Glomerular visceral epithelial cell (primary cell): ENCODE measurements around the gene KYAT1.

Experiments
- DNase-seq: peaks from one replicate; pipeline ENCODE4 v3.0.0-alpha.2; 2016; ENCODE audit errors: extremely low spot score

Gene KYAT1

DNA sequence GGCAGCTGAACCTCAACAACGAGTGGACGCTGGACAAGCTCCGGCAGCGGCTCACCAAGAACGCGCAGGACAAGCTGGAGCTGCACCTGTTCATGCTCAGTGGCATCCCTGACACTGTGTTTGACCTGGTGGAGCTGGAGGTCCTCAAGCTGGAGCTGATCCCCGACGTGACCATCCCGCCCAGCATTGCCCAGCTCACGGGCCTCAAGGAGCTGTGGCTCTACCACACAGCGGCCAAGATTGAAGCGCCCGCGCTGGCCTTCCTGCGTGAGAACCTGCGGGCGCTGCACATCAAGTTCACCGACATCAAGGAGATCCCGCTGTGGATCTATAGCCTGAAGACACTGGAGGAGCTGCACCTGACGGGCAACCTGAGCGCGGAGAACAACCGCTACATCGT lies 26.6 kb upstream of the KYAT1 start:
- DNase-seq = no peak

DNA sequence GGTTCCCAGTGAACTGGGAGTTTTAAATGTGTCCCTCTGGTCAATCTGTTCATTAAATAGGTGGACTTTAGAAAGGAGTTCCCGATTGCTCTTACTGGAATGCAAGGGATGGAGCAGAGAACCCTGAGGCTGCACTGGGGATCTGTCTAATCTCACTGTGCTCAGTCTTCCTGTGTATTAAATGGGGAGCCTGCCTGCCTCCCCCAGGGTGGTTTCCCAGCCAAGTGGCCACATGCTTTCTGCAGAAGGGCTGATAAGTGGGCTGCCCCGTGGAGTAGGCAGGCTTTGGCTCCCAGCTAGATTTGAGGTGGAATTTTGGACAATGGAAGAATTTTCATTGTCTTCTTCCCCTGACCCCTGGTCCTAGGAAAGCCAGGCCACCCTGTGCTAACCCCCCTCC lies 25.0 kb upstream of the KYAT1 start:
- DNase-seq = no peak

DNA sequence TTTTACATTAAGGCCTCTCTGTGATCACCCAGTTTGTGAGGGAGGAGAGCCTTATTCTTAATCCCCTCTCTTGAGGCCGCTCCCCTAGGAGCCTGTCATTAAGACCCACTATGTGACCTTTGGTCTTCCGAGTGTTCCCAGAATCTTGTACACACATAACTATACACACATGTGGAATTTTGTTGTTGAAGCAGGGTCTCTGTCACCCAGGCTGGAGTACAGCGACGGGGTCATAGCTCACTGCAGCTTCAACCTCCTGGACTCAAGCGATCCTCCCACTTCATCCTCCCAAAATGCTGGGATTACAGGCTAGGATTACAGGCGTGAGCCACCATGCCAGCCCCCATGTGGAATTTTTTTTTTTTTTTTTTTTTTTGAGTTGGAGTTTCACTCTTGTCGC lies 24.2 kb upstream of the KYAT1 start:
- no peak for DNase-seq

- DNase-seq = peak; percentile 28
These were observed 22.3 kb upstream of the KYAT1 start for GRCh38 chr9:128903871-128904620.

- no peak for DNase-seq
These were observed 21.3 kb upstream of the KYAT1 start for GRCh38 chr9:128903079-128903461.

- peak; percentile 47 for DNase-seq
These were observed 20.8 kb upstream of the KYAT1 start for GRCh38 chr9:128902351-128903078.

DNA sequence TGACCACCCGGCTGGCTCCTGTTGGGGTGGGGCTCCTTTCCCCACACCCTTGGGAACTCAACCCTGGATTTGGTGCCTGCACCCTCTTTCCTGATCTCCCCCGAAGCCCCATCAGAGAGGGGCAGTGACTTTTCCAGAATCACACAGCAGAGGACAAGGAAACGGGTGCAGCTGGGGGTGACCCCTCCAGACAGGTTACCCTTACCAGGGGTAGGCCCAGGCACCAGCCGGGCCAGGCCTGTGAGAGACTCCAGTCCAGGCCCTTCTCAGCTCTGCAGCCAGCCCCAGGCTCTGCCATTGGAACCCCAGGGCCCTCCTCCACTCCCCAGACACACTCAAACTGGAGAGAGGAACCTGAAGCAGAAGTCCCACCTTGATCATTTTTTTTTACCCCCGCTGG lies 20.1 kb upstream of the KYAT1 start:
- no peak for DNase-seq

GRCh38 chr9:128901379-128901778 lies 19.6 kb upstream of the KYAT1 start:
- DNase-seq = no peak

DNA sequence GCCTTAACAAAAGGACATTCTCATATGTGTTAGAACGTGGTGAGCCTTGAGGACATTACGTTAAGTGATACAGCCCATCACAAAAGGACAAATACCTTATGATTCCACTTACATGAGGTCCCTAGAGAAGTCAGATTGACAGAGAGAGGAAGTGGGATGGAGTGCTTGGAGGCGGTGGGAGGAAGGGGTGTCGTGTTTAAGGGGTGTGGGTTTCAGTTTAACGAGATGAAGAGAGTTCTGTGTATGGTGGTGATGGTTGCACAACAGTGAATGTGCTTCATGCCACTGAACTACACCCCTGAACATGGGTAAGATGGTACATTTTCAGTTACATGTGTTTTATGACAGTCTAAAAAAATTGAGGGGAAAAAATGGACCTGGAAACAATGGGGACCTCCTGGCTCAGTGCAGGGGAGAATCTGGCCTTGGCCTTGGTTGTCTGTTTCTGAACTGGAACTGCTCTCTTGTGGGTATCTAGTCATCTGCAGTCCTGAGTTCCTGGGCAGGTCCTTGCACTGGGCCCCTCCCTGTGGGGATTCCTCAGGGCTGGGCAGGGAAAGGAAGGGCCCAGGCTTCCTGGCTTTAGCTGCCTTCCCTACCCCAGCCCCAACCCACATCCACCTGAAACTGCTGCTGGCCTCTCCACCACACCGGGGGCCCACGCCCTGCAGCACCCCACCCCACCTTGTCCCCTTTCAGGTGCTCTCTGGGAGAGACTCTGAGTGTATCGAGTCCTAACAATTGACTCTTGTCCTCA lies 18.0 kb upstream of the KYAT1 start:
- DNase-seq = peak; percentile 31

- DNase-seq = no peak
These were observed 17.3 kb upstream of the KYAT1 start for GRCh38 chr9:128898845-128899565.

GRCh38 chr9:128898382-128898781 lies 16.6 kb upstream of the KYAT1 start:
- DNase-seq = no peak

- DNase-seq = no peak
These were observed 13.8 kb upstream of the KYAT1 start for GRCh38 chr9:128895556-128895955.

- no peak for DNase-seq
These were observed 13.0 kb upstream of the KYAT1 start for GRCh38 chr9:128894764-128895163.

DNA sequence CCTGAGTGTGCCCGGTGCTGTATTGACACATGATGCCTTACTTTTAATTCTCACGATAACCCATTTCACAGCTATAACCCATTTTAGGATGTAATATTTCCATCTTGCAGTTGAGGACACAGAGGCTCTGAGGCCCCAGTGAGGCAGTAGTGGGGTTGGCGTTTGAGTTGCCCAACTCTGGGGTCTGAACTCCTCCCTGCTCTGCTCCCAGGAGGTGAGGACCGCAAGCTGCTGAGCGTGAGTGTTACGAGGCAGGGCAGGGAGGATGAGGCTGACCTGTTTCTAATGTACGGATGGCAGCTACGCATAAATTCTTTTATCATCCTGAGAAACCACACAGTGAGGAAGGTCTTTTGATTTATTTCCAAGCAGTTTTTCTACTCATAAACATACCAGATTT lies 11.6 kb upstream of the KYAT1 start:
- no peak for DNase-seq

GRCh38 chr9:128892221-128892921 lies 10.6 kb upstream of the KYAT1 start:
- peak; percentile 87 for DNase-seq

DNA sequence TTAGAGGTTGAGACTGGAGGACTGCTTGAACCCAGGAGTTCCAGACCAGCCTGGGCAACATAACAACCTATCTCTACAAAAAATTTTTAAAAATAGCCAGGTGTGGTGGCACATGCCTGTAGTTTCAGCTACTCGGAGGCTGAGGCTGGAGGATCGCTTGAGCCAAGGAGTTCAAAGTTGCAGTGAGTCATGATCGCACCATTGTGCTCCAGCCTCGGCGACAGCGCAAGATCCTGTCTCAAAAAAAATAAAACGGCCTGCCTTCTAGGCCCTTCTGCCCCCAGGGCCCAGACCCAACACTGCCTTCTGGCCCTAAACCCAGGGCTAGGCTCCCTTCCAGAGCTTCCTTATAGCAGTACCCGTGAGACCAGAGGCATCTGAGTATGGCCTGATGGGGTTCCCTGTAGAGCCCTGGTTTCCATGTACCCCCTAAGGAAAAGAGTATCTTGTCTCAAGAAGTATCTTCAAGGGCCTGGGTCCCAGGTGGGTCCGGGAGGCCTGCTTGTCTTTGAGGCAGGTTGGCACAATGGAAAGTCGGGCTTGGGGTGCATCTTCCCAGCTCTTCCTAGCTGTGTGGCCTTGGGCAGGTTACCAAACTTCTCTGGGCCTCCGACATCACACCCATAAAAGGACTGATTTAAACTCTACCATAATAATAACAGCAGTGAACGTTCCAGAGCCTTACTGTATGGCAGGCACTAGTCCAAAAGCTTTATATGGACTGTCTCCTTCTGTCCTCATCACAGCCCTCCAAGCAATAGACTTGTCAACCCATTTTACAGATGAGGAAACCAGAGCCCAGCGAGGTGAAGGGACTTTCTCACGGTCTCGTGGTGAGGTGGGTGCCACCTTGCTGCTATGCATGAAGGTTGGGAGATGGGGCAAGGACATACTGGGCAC lies 9.8 kb upstream of the KYAT1 start:
- DNase-seq = no peak

GRCh38 chr9:128887914-128888350 lies 6.2 kb upstream of the KYAT1 start:
- DNase-seq = no peak

DNA sequence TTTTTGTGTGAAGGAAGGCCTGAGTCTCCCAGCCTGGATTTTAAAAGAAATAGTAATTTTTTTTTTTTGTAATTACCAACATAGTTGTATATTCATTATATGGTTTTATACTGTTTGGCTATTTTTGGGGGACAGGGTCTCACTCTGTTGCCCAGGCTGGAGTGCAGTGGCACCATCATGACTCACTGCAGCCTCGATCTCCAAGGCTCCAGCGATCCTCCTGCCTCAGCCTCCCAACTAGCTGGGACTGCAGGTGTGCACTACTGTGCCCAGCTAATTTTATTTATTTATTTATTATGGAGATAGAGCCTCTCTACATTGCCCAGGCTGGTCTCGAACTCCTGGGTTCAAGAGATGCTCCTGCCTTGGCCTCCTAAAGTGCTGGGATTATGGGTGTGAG lies 5.3 kb upstream of the KYAT1 start:
- DNase-seq = no peak

DNA sequence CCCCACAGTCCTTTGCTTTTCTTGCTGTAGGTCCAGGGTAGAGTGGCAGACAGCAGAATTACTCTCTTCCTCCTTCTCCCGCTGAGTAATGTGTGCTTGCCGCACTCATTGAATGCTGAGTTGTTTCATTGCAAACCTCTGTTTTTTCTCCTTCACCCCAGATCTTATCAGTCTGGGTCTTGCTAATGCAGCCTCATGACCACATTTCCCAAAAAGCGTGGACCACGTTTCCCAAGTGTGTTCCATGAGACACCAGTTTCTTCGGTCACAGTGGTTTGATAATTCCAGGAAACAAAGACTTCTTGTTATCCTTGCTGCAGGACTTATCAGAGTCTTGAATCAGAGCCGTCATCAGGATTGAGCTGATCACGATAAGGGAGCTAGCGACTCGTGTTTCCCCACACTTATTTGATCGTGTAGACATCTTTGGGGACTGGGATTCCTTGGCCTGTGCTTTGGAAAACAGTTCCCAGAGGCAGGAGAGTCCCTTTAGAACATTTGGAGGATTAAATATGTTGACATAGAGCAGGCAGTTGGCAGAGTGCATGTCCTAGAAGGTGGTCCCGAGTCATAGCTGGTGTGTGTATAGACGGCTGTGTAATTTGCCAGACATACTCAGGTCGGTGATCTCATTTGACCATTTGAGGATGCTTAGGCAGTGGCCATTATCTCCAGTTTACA lies 4.6 kb upstream of the KYAT1 start:
- no peak for DNase-seq

- DNase-seq = no peak
These were observed 4.0 kb upstream of the KYAT1 start for GRCh38 chr9:128885798-128886197.
